HG03025 (cell line): Measurements from ENCODE around the gene CRYBB3.
"Not testable (repeated sequence)": the region's sequence is repeated elsewhere in the genome, so short reads cannot be mapped to it uniquely, and the experiment has no call there.

ENCODE experiments used
- ATAC-seq: cut with Tn5 transposase; IDR thresholded peaks from one replicate; pipeline ENCODE4 v1.9.1; 2021; ENCODE audit warnings: mild to moderate bottlenecking, moderate library complexity; ENCODE audit not compliant: unreplicated experiment, low FRiP score

Gene CRYBB3

GRCh38 chr22:25238058-25238457, 38.4 kb downstream of the CRYBB3 start:
- ATAC-seq, result not testable (repeated sequence)

- ATAC-seq, result not testable (repeated sequence)
These were observed 55.5 kb downstream of the CRYBB3 start for GRCh38 chr22:25255169-25255568.
